H1 (cell line): ENCODE results near the gene STX12. TPM values are rescaled to one million over a fixed set of nuclear protein-coding genes. Genes with fewer than 3 reads are reported as not detected.

Source experiments
- CTCF ChIA-PET: fragments of 300-600 bp; sonication (Branson Sonifier 250); formaldehyde crosslinking; loops from one replicate; lab custom pipeline; 2021; ENCODE audit not compliant: partially characterized antibody; lab: Charles Lee
- POLR2A ChIA-PET: fragments of 300-600 bp; sonication (Branson Sonifier 250); formaldehyde crosslinking; loops from one replicate; lab custom pipeline; 2021; ENCODE audit warnings: inconsistent platforms; ENCODE audit not compliant: partially characterized antibody; lab: Charles Lee
- DNase-seq, 2 experiments: peaks; one replicate each; pipeline versions ENCODE4 v3.0.0 to v3.0.0-alpha.2; 2010 to 2022; ENCODE audit warnings: low spot score in 2 of 2, low read depth in 1 of 2, mixed read lengths in 1 of 2
- FAIRE-seq: peaks from 2 replicates; lab custom pipeline; 2011; peaks lifted over from hg19 to GRCh38; lab: Jason Lieb, UNC
- H2AFZ ChIP-seq: 2 replicates; pipeline ENCODE4 v1.8.1; 2012; ENCODE audit warnings: low read length, inconsistent platforms
- H2AK5ac ChIP-seq: 2 replicates; pipeline ENCODE4 v1.6.1; 2013; ENCODE audit warnings: low read depth, low read length
- H2BK120ac ChIP-seq: replicated peaks from 2 replicates; pipeline ENCODE3; 2013; ENCODE audit warnings: low read depth, low read length, inconsistent platforms
- H2BK12ac ChIP-seq: 2 replicates; pipeline ENCODE4 v1.6.1; 2013; ENCODE audit warnings: low read depth, low read length
- H2BK15ac ChIP-seq: 2 replicates; pipeline ENCODE4 v1.6.1; 2013; ENCODE audit warnings: low read length
- H2BK20ac ChIP-seq: 2 replicates; pipeline ENCODE4 v1.6.1; 2013; ENCODE audit warnings: low read length
- H2BK5ac ChIP-seq: 2 replicates; pipeline ENCODE4 v1.6.1; 2013; ENCODE audit warnings: low read depth, low read length
- H3K14ac ChIP-seq: 2 replicates; pipeline ENCODE4 v1.6.1; 2013; ENCODE audit warnings: inconsistent platforms; ENCODE audit not compliant: insufficient read length
- H3K18ac ChIP-seq: 2 replicates; pipeline ENCODE4 v1.6.1; 2013; ENCODE audit warnings: low read length; ENCODE audit errors: extremely low read depth
- H3K23ac ChIP-seq: 2 replicates; pipeline ENCODE4 v1.6.1; 2013; ENCODE audit warnings: inconsistent platforms; ENCODE audit not compliant: insufficient read length
- H3K23me2 ChIP-seq: 2 replicates; pipeline ENCODE4 v1.6.1; 2013; ENCODE audit warnings: low read depth, low read length
- H3K27ac ChIP-seq: 2 replicates; pipeline ENCODE4 v1.6.1; 2011; ENCODE audit warnings: low read depth, low read length, inconsistent platforms
- H3K27me3 ChIP-seq, 4 experiments: replicated peaks in 1 of 4; 1 replicate in 1 of 4; 2 replicates in 3 of 4; pipeline versions ENCODE4 v1.6.1 to v1.8.1; 2011 to 2013; ENCODE audit warnings: low read length in 3 of 4, mild to moderate bottlenecking in 3 of 4, inconsistent platforms in 2 of 4, mixed read lengths in 2 of 4, moderate library complexity in 1 of 4; ENCODE audit not compliant: control insufficient read depth in 3 of 4, insufficient read depth in 3 of 4; ENCODE audit errors: extremely low read depth in 1 of 4
- H3K36me3 ChIP-seq, 4 experiments: 2 replicates each; pipeline versions ENCODE4 v1.6.1 to v1.8.1; 2011 to 2013; ENCODE audit warnings: mild to moderate bottlenecking in 4 of 4, low read length in 3 of 4, moderate library complexity in 2 of 4, control low read depth in 1 of 4, inconsistent platforms in 1 of 4; ENCODE audit not compliant: insufficient read depth in 4 of 4, control insufficient read depth in 2 of 4
- H3K4ac ChIP-seq: replicated peaks from 2 replicates; pipeline ENCODE3; 2013; ENCODE audit warnings: low read length, low read depth, mixed read lengths, inconsistent platforms; ENCODE audit not compliant: insufficient read length
- H3K4me1 ChIP-seq, 4 experiments: replicated peaks in 1 of 4; 1 replicate in 1 of 4; 2 replicates in 3 of 4; pipeline versions ENCODE4 v1.6.1 to v1.8.1; 2011 to 2013; ENCODE audit warnings: low read length in 3 of 4, inconsistent platforms in 2 of 4, mixed read lengths in 1 of 4; ENCODE audit not compliant: insufficient read depth in 4 of 4, control insufficient read depth in 3 of 4
- H3K4me2 ChIP-seq, 2 experiments: 2 replicates each; pipeline versions ENCODE4 v1.6.1 to v1.8.1; 2011 to 2013; ENCODE audit warnings: low read depth in 2 of 2, low read length in 2 of 2, control low read depth in 1 of 2, inconsistent platforms in 1 of 2, mild to moderate bottlenecking in 1 of 2; ENCODE audit not compliant: insufficient read depth in 1 of 2
- H3K4me3 ChIP-seq, 4 experiments: fragments of 200-600, 300-600 bp in 1 of 4; sonication (generic), shearing (Covaris generic), sonication (Bioruptor Twin) in 1 of 4; 2 replicates each; pipeline versions ENCODE4 v1.5.1 to v1.8.1; 2011 to 2016; ENCODE audit warnings: low read length in 4 of 4, low read depth in 3 of 4, control low read depth in 2 of 4, inconsistent platforms in 2 of 4, mild to moderate bottlenecking in 2 of 4, mixed read lengths in 1 of 4, moderate library complexity in 1 of 4; ENCODE audit not compliant: insufficient read depth in 2 of 4; ENCODE audit errors: extremely low read depth in 1 of 4
- H3K56ac ChIP-seq: replicated peaks from 2 replicates; pipeline ENCODE3; 2013; ENCODE audit warnings: low read depth, mild to moderate bottlenecking, mixed read lengths, low read length, inconsistent platforms; ENCODE audit not compliant: insufficient read length
- H3K79me1 ChIP-seq: 2 replicates; pipeline ENCODE4 v1.6.1; 2013; ENCODE audit warnings: low read depth, low read length, control low read depth
- H3K79me2 ChIP-seq, 2 experiments: 2 replicates each; pipeline versions ENCODE4 v1.6.1 to v1.8.1; 2012 to 2013; ENCODE audit warnings: low read length in 2 of 2, mild to moderate bottlenecking in 2 of 2, inconsistent platforms in 1 of 2; ENCODE audit not compliant: insufficient read depth in 2 of 2, control insufficient read depth in 1 of 2
- H3K9ac ChIP-seq, 4 experiments: replicated peaks in 1 of 4; 1 replicate in 1 of 4; 2 replicates in 3 of 4; pipeline versions ENCODE4 v1.6.1 to v1.8.1; 2011 to 2013; ENCODE audit warnings: low read depth in 3 of 4, low read length in 3 of 4, control low read depth in 2 of 4, mild to moderate bottlenecking in 2 of 4, moderate library complexity in 2 of 4, inconsistent platforms in 1 of 4; ENCODE audit errors: extremely low read depth in 1 of 4
- H3K9me3 ChIP-seq, 2 experiments: 2 replicates each; pipeline versions ENCODE4 v1.6.1 to v1.8.1; 2012 to 2013; ENCODE audit warnings: mild to moderate bottlenecking in 2 of 2, moderate library complexity in 2 of 2, control low read depth in 1 of 2, inconsistent platforms in 1 of 2, low read depth in 1 of 2, low read length in 1 of 2, mixed read lengths in 1 of 2; ENCODE audit not compliant: insufficient read depth in 2 of 2
- H4K20me1 ChIP-seq, 2 experiments: replicated peaks in 1 of 2; 2 replicates each; pipeline versions ENCODE3 to v1.8.1; 2011 to 2013; ENCODE audit warnings: inconsistent platforms in 2 of 2, low read length in 2 of 2, mild to moderate bottlenecking in 1 of 2; ENCODE audit not compliant: insufficient read depth in 2 of 2, control insufficient read depth in 1 of 2
- H4K5ac ChIP-seq: 2 replicates; pipeline ENCODE4 v1.6.1; 2013; ENCODE audit warnings: low read length, low read depth, mixed read lengths, inconsistent platforms; ENCODE audit not compliant: insufficient read length
- H4K8ac ChIP-seq: 2 replicates; pipeline ENCODE4 v1.8.0; 2013; ENCODE audit warnings: mild to moderate bottlenecking, moderate library complexity, low read length, inconsistent platforms; ENCODE audit not compliant: insufficient read depth; ENCODE audit errors: extremely low read depth
- H4K91ac ChIP-seq: replicated peaks from 2 replicates; pipeline ENCODE3; 2013; ENCODE audit warnings: low read length, mixed read lengths, inconsistent platforms; ENCODE audit not compliant: insufficient read length
- ASH2L ChIP-seq: fragments of 200-600, 300-600 bp; sonication (generic); IDR thresholded peaks from one replicate; pipeline ENCODE4 v1.7.1; 2017; ENCODE audit warnings: low read length
- ATF2 ChIP-seq: IDR thresholded peaks from 2 replicates; pipeline ENCODE4 v1.6.1; 2012; ENCODE audit warnings: low read length, inconsistent platforms
- EZH2 ChIP-seq: fragments of 200-600 bp; sonication (generic); IDR thresholded peaks from 2 replicates; pipeline ENCODE4 v1.7.1; 2012; ENCODE audit warnings: low read depth, mild to moderate bottlenecking, moderate library complexity, low read length, inconsistent platforms; ENCODE audit not compliant: severe bottlenecking
- GTF2F1 ChIP-seq: IDR thresholded peaks from 2 replicates; pipeline ENCODE4 v1.6.1; 2012; ENCODE audit warnings: low read depth, low read length, improper control_type of control experiment, borderline replicate concordance
- JUN ChIP-seq: IDR thresholded peaks from 2 replicates; pipeline ENCODE4 v1.6.1; 2011; ENCODE audit warnings: low read depth, mild to moderate bottlenecking, improper control_type of control experiment, low read length
- KDM4A ChIP-seq: IDR thresholded peaks from one replicate; pipeline ENCODE4 v1.7.1; 2012; ENCODE audit warnings: low read depth, mild to moderate bottlenecking, moderate library complexity, low read length, inconsistent platforms; ENCODE audit not compliant: severe bottlenecking
- POLR2AphosphoS5 ChIP-seq: IDR thresholded peaks from 2 replicates; pipeline ENCODE4 v1.6.1; 2011; ENCODE audit warnings: low read depth, low read length
- SIN3A ChIP-seq, 2 experiments: IDR thresholded peaks in 1 of 2; conservative IDR thresholded peaks in 1 of 2; 2 replicates each; pipeline ENCODE4 v1.6.1; 2011 to 2012; ENCODE audit warnings: low read length in 2 of 2, improper control_type of control experiment in 1 of 2, low read depth in 1 of 2, mild to moderate bottlenecking in 1 of 2
- SUZ12 ChIP-seq: fragments of 200-600 bp; sonication (generic); IDR thresholded peaks from 2 replicates; pipeline ENCODE4 v1.6.1; 2012; ENCODE audit warnings: mild to moderate bottlenecking, inconsistent platforms, low read length, moderate library complexity, mixed read lengths
- ZNF274 ChIP-seq: IDR thresholded peaks from 2 replicates; pipeline ENCODE4 v1.7.0; 2012; ENCODE audit warnings: low read length, borderline replicate concordance; ENCODE audit errors: extremely low read depth
- WGBS, 2 experiments: shearing (Covaris generic) in 1 of 2; methylation state at CpG; one replicate each; pipeline versions ENCODE4 v1.1.6 to v1.1.7; 2013 to 2015; ENCODE audit warnings: low lambda C conversion rate in 2 of 2, mixed read lengths in 2 of 2, inconsistent platforms in 1 of 2, low coverage in 1 of 2, missing lambda C conversion rate in 1 of 2; ENCODE audit not compliant: insufficient replicate concordance in 2 of 2, insufficient coverage in 1 of 2, insufficient read length in 1 of 2; ENCODE audit errors: extremely low coverage in 1 of 2, missing lambda C conversion rate in 1 of 2; 5-methylcytosine and 5-hydroxymethylcytosine counted together
- polyA plus RNA-seq, 7 experiments: library from polyadenylated mRNA; depleted of rRNA in 3 of 7; stranded (reverse) in 5 of 7; unstranded in 2 of 7; fragments of >200 nt in 5 of 7; fragments of 200-250 nt in 2 of 7; gene quantifications; 1 replicate in 5 of 7; 2 replicates in 1 of 7; 4 replicates in 1 of 7; pipeline versions ENCODE4 v1.2.1 to v1.2.3, GENCODE V29; 2011 to 2013; ENCODE audit warnings: missing spikeins in 2 of 7, mixed read lengths in 2 of 7
- total RNA-seq: library from RNA; stranded (reverse); fragmentation: NEBNext Ultra II Directional; extraction: Animal tissue kit (Norgen Biotek cat#: 25700); gene quantifications from 2 replicates; pipeline ENCODE4 v1.2.1, GENCODE V29; 2021

STX12 gene
- total and polyA plus RNA-seq, 2 of the 8 experiments (the other 6 are each of a cell fraction or from before 2014, with no cell fraction given): 3.7 to 11.0 TPM

GRCh38 chr1:27811741-27812500 lies 38.9 kb downstream of the STX12 start:
- Histone ChIP-seq H2BK15ac (no peak overlapping the region), H3K18ac (no peak overlapping the region), H4K8ac (no peak overlapping the region), H4K91ac (no peak overlapping the region), H3K4me3 (no peak overlapping the region), H3K14ac (no peak overlapping the region), H3K27ac (no peak overlapping the region), H3K4ac (no peak overlapping the region), H2BK20ac (no peak overlapping the region), H2BK5ac (no peak overlapping the region), H4K20me1 (no peaks in the 10 kb centered on the region), H3K56ac (no peak overlapping the region), H3K79me2 (no peaks in the 10 kb centered on the region), H3K4me1 (peaks cover 0 to 2% (median 0%) of the 10 kb centered on the region in 4 experiments; a peak in 1 of 7 replicates), H3K23ac (no peak overlapping the region), H3K27me3 (no peaks in the 10 kb centered on the region), H3K23me2 (no peaks in the 10 kb centered on the region), H2BK120ac (no peak overlapping the region), H3K79me1 (no peaks in the 10 kb centered on the region), H2AFZ (no peak overlapping the region), H3K9ac (no peak overlapping the region; a peak in 1 of 7 replicates), H3K9me3 (no peaks in the 10 kb centered on the region), H2BK12ac (no peak overlapping the region), H3K36me3 (no peaks in the 10 kb centered on the region), H4K5ac (no peak overlapping the region), H3K4me2 (no peak overlapping the region), H2AK5ac (no peak overlapping the region)
- WGBS, 2 experiments: 92% methylated on average over 6 of the region's 6 CpGs; no CpG with 5 or more reads in 1 of the 2 experiments
- CTCF ChIA-PET: no interaction called here
- POLR2A ChIA-PET: interaction anchor here (0.6 to 1.2 kb wide), 2 partner anchors 19 to 267 kb away, joined by 3 read pairs; no protein-coding TSS in a partner anchor
- FAIRE-seq: no peak
- no peak for DNase-seq
- no peak for TF ChIP-seq KDM4A
- TF ChIP-seq ASH2L: no peak
- TF ChIP-seq ZNF274: no peak
- TF ChIP-seq SUZ12: no peak
- no peak for TF ChIP-seq EZH2
- no peak for TF ChIP-seq ATF2
- no peak for TF ChIP-seq GTF2F1
- TF ChIP-seq JUN: no peak
- TF ChIP-seq SIN3A (conservative IDR thresholded peaks at IDR 0.05 in 1 of 2, IDR thresholded peaks at IDR 0.05 in 1 of 2; ENCODE audit: low read depth in 1 of 2, low read length in 2 of 2): no peak
- no peak for TF ChIP-seq POLR2AphosphoS5
